ENCODE data around the gene CYP4F11.

- TF ChIP-seq POLR2A (IDR thresholded peaks at IDR 0.05), result no peak
- no peak for TF ChIP-seq CTCF (IDR thresholded peaks at IDR 0.05)
These were observed 14.1 kb upstream of the CYP4F11 start, which contains the start of gene OR10H4 for GRCh38 chr19:15948223-15949058.
